Measurements from ENCODE around the gene HNRNPF. TPM values are rescaled to one million over a fixed set of nuclear protein-coding genes. Genes with fewer than 3 reads are reported as not detected.
A peak's percentile ranks its signal among the peaks of the same experiment; 100 is the strongest.

Gene HNRNPF
- total RNA-seq, 1 experiment from 2014 or later, result 333 TPM

GRCh38 chr10:43407576-43408330, 1.2 kb downstream of the HNRNPF start:
- Histone ChIP-seq H3K79me2 (ENCODE audit: insufficient read depth, low read length) (peaks cover 69% of the 10 kb centered on the region), H3K9me2 (ENCODE audit: insufficient read depth) (no peaks in the 10 kb centered on the region), H3K9ac (ENCODE audit: low read length) (peak overlapping the region; percentile 100), H3K27me3 (ENCODE audit: insufficient read depth, low read length) (no peaks in the 10 kb centered on the region), H3K4me3 (replicated peaks in 1 of 2; ENCODE audit: low read depth in 1 of 2, low read length in 2 of 2) (peak overlapping the region; percentile 92 to 93), H3K4me2 (ENCODE audit: low read length) (peak overlapping the region; percentile 93), H4K20me1 (ENCODE audit: insufficient read depth) (peaks cover 25% of the 10 kb centered on the region; the same call in 1 of the 2 replicates), H3K9me3 (ENCODE audit: control insufficient read depth in 1 of 2, insufficient read depth in 1 of 2, low read depth in 1 of 2, low read length in 2 of 2) (no peaks in the 10 kb centered on the region), H3K4me1 (ENCODE audit: control insufficient read depth in 1 of 2, insufficient read depth in 2 of 2, low read length in 2 of 2) (peaks cover 46 to 64% of the 10 kb centered on the region in 2 experiments), H3K36me3 (ENCODE audit: control insufficient read depth in 1 of 2, insufficient read depth in 2 of 2, low read length in 2 of 2) (peaks cover 4 to 9% of the 10 kb centered on the region in 2 experiments; a peak in 2 of 4 replicates), H3K27ac (ENCODE audit: low read depth, low read length) (peak overlapping the region; percentile 96), H2AFZ (ENCODE audit: low read depth, low read length, poor library complexity, severe bottlenecking) (no peak overlapping the region)
- BruUV-seq (replicated peaks), result TSS peak; percentile 32
- ChIA-PET CTCF (interaction anchor here (1.1 kb wide), 1 partner anchor 46 kb away, joined by 3 read pairs; no protein-coding TSS in a partner anchor), POLR2A (interaction anchor here (0.8 to 1.8 kb wide), 7 partner anchors 8 to 204 kb away, joined by 3 to 11 read pairs (median 5); no protein-coding TSS in a partner anchor), RAD21 (ENCODE audit: low non-redundant PET in 1 of 2, low total read pairs in 2 of 2, uncharacterized antibody in 2 of 2, unreplicated experiment in 2 of 2) (interaction anchor here in 1 of 2 experiments (0.6 to 0.7 kb wide), 2 partner anchors 19 to 28 kb away, joined by 3 read pairs; no protein-coding TSS in a partner anchor)
- intact Hi-C loops (cut with micrococcal nuclease), result loop anchor here (2.0 kb wide), 1 partner anchor 29 kb away; the partner anchor contains the start of gene ZNF487
- ATAC-seq (peak; percentile 24), DNase-seq (ENCODE audit: low read depth, low spot score) (peak; percentile 76)
- TF ChIP-seq SP1 (IDR thresholded peaks at IDR 0.05; ENCODE audit: low read depth) (peak; percentile 48), CTCF (IDR thresholded peaks at IDR 0.05 in 2 of 3, conservative IDR thresholded peaks at IDR 0.05 in 1 of 3; ENCODE audit: borderline replicate concordance in 1 of 3, insufficient read depth in 1 of 3, low read depth in 2 of 3, low read length in 2 of 3) (peak in 2 of 3 experiments; percentile 41 to 50; a peak in 4 of 6 replicates), SIN3A (IDR thresholded peaks at IDR 0.05; ENCODE audit: low read depth) (peak; percentile 80), POLR2AphosphoS5 (IDR thresholded peaks at IDR 0.05; ENCODE audit: low read depth, low read length) (peak; percentile 97), CEBPB (IDR thresholded peaks at IDR 0.05; ENCODE audit: low read depth) (peak; percentile 99), SRF (IDR thresholded peaks at IDR 0.05; ENCODE audit: low read depth) (peak; percentile 74), EZH2 (IDR thresholded peaks at IDR 0.05) (no peak), CBX3 (IDR thresholded peaks at IDR 0.05; ENCODE audit: low read depth) (no peak; the same call in 1 of the 2 replicates), ZBTB33 (IDR thresholded peaks at IDR 0.05; ENCODE audit: extremely low read depth, insufficient replicate concordance, low read length) (no peak), ZNF274 (IDR thresholded peaks at IDR 0.05; ENCODE audit: low read depth, low read length) (no peak), POLR2A (IDR thresholded peaks at IDR 0.05; ENCODE audit: borderline replicate concordance, extremely low read depth, insufficient read depth, insufficient read length) (peak; percentile 66), JUND (IDR thresholded peaks at IDR 0.05) (no peak), ELF1 (IDR thresholded peaks at IDR 0.05; ENCODE audit: borderline replicate concordance, low read depth) (no peak), RAD21 (IDR thresholded peaks at IDR 0.05; ENCODE audit: low read depth) (no peak), TCF7L2 (IDR thresholded peaks at IDR 0.05; ENCODE audit: borderline replicate concordance, extremely low read depth, insufficient read depth, insufficient read length) (peak; percentile 37), ATF3 (IDR thresholded peaks at IDR 0.05) (no peak), EZH2phosphoT487 (IDR thresholded peaks at IDR 0.05; ENCODE audit: borderline replicate concordance) (no peak), YY1 (IDR thresholded peaks at IDR 0.05; ENCODE audit: extremely low read depth, insufficient replicate concordance, low read depth, low read length) (no peak), FOSL1 (IDR thresholded peaks at IDR 0.05; ENCODE audit: low read depth) (no peak), EGR1 (IDR thresholded peaks at IDR 0.05; ENCODE audit: low read depth) (peak; percentile 97)
- TF ChIP-seq, protein P1, sequence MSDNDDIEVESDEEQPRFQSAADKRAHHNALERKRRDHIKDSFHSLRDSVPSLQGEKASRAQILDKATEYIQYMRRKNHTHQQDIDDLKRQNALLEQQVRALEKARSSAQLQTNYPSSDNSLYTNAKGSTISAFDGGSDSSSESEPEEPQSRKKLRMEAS (IDR thresholded peaks at IDR 0.05), result peak; percentile 96
